Central memory CD8-positive, alpha-beta T cell (primary cell): Measurements from ENCODE around the gene CADPS2.

Source experiments
- ATAC-seq: fragments of 150-1000 bp; cut with Tn5 transposase; replicated peaks from 2 replicates; pipeline ENCODE4 v1.10.0; 2022; ENCODE audit warnings: mild to moderate bottlenecking, moderate FRiP score, moderate number of reproducible peaks; ENCODE audit not compliant: poor library complexity, severe bottlenecking; ENCODE audit errors: extremely low read depth
- DNase-seq, 2 donors: peaks; one replicate each; pipeline ENCODE4 v3.0.0; 2021; ENCODE audit warnings: low spot score in 2 of 2
- H3K27ac Mint-ChIP-seq: one replicate; pipeline ENCODE4 v1.8.0; 2022; ENCODE audit warnings: low read depth, mild to moderate bottlenecking, moderate library complexity, mixed read lengths
- H3K27me3 Mint-ChIP-seq: one replicate; pipeline ENCODE4 v1.8.0; 2022; ENCODE audit warnings: mixed read lengths
- H3K36me3 Mint-ChIP-seq: one replicate; pipeline ENCODE4 v1.8.0; 2022; ENCODE audit warnings: mild to moderate bottlenecking, moderate library complexity, mixed read lengths; ENCODE audit not compliant: insufficient read depth
- H3K4me1 Mint-ChIP-seq: one replicate; pipeline ENCODE4 v1.8.0; 2022; ENCODE audit warnings: mixed read lengths
- H3K4me3 Mint-ChIP-seq: one replicate; pipeline ENCODE4 v1.8.0; 2022; ENCODE audit warnings: mild to moderate bottlenecking, moderate library complexity, mixed read lengths
- H3K9me3 Mint-ChIP-seq: one replicate; pipeline ENCODE4 v1.8.0; 2022; ENCODE audit warnings: mixed read lengths

Gene CADPS2

GRCh38 chr7:122629412-122629953, 256.8 kb downstream of the CADPS2 start:
- no peak overlapping the region for H3K4me3 Mint-ChIP-seq
- no peak for DNase-seq
- H3K27ac Mint-ChIP-seq: no peak overlapping the region
- no peak for ATAC-seq
- H3K27me3 Mint-ChIP-seq: no peaks in the 10 kb centered on the region
- no peaks in the 10 kb centered on the region for H3K4me1 Mint-ChIP-seq
- H3K36me3 Mint-ChIP-seq: no peaks in the 10 kb centered on the region
- H3K9me3 Mint-ChIP-seq: peaks cover 21% of the 10 kb centered on the region

GRCh38 chr7:122628651-122629411, 257.4 kb downstream of the CADPS2 start:
- ATAC-seq (no peak), DNase-seq (no peak)
- Mint-ChIP-seq H3K27me3 (no peaks in the 10 kb centered on the region), H3K4me1 (no peaks in the 10 kb centered on the region), H3K9me3 (peaks cover 25% of the 10 kb centered on the region), H3K27ac (no peak overlapping the region), H3K36me3 (no peaks in the 10 kb centered on the region), H3K4me3 (no peak overlapping the region)

- DNase-seq (no peak), ATAC-seq (no peak)
- Mint-ChIP-seq H3K4me3 (no peak overlapping the region), H3K9me3 (peaks cover 25% of the 10 kb centered on the region), H3K27me3 (no peaks in the 10 kb centered on the region), H3K27ac (no peak overlapping the region), H3K36me3 (no peaks in the 10 kb centered on the region), H3K4me1 (no peaks in the 10 kb centered on the region)
These were observed 259.5 kb downstream of the CADPS2 start for GRCh38 chr7:122626785-122627184.

GRCh38 chr7:122622682-122623081, 263.6 kb downstream of the CADPS2 start:
- no peak overlapping the region for H3K4me3 Mint-ChIP-seq
- H3K27me3 Mint-ChIP-seq: no peaks in the 10 kb centered on the region
- H3K36me3 Mint-ChIP-seq: no peaks in the 10 kb centered on the region
- peaks cover 15% of the 10 kb centered on the region for H3K9me3 Mint-ChIP-seq
- no peaks in the 10 kb centered on the region for H3K4me1 Mint-ChIP-seq
- no peak for DNase-seq
- H3K27ac Mint-ChIP-seq: no peak overlapping the region
- no peak for ATAC-seq

- Mint-ChIP-seq H3K4me3 (no peak overlapping the region), H3K36me3 (no peaks in the 10 kb centered on the region), H3K9me3 (peaks cover 5% of the 10 kb centered on the region), H3K4me1 (no peaks in the 10 kb centered on the region), H3K27me3 (no peaks in the 10 kb centered on the region), H3K27ac (no peak overlapping the region)
- ATAC-seq (no peak), DNase-seq (no peak)
These were observed 266.6 kb downstream of the CADPS2 start for GRCh38 chr7:122619664-122620063.

- Mint-ChIP-seq H3K4me3 (no peak overlapping the region), H3K27ac (no peak overlapping the region), H3K9me3 (no peaks in the 10 kb centered on the region), H3K27me3 (no peaks in the 10 kb centered on the region), H3K4me1 (no peaks in the 10 kb centered on the region), H3K36me3 (no peaks in the 10 kb centered on the region)
- DNase-seq (no peak), ATAC-seq (no peak)
These were observed 267.6 kb downstream of the CADPS2 start for GRCh38 chr7:122618585-122619189.

GRCh38 chr7:122616951-122617350, 269.3 kb downstream of the CADPS2 start:
- H3K4me1 Mint-ChIP-seq: no peaks in the 10 kb centered on the region
- no peaks in the 10 kb centered on the region for H3K36me3 Mint-ChIP-seq

GRCh38 chr7:122605929-122606328, 280.3 kb downstream of the CADPS2 start:
- H3K27me3 Mint-ChIP-seq: no peaks in the 10 kb centered on the region
- DNase-seq: no peak
- H3K4me1 Mint-ChIP-seq: no peaks in the 10 kb centered on the region
- no peaks in the 10 kb centered on the region for H3K36me3 Mint-ChIP-seq
- ATAC-seq: no peak
- H3K27ac Mint-ChIP-seq: no peak overlapping the region
- no peak overlapping the region for H3K4me3 Mint-ChIP-seq
- H3K9me3 Mint-ChIP-seq: peaks cover 15% of the 10 kb centered on the region

More at GRCh38 chr7:122616951-122617350, 269.3 kb downstream of the CADPS2 start:
- H3K27ac Mint-ChIP-seq: no peak overlapping the region
- DNase-seq: no peak
- ATAC-seq: no peak
- H3K9me3 Mint-ChIP-seq: no peaks in the 10 kb centered on the region
- no peaks in the 10 kb centered on the region for H3K27me3 Mint-ChIP-seq
- H3K4me3 Mint-ChIP-seq: no peak overlapping the region

GRCh38 chr7:122604251-122604650, 282.0 kb downstream of the CADPS2 start:
- Mint-ChIP-seq H3K36me3 (no peaks in the 10 kb centered on the region), H3K9me3 (peaks cover 18% of the 10 kb centered on the region), H3K27ac (no peak overlapping the region), H3K4me1 (no peaks in the 10 kb centered on the region), H3K4me3 (no peak overlapping the region), H3K27me3 (no peaks in the 10 kb centered on the region)
- ATAC-seq (no peak), DNase-seq (no peak)

GRCh38 chr7:122602800-122603199, 283.5 kb downstream of the CADPS2 start:
- H3K27me3 Mint-ChIP-seq: no peaks in the 10 kb centered on the region
- ATAC-seq: no peak
- H3K9me3 Mint-ChIP-seq: peaks cover 26% of the 10 kb centered on the region
- H3K36me3 Mint-ChIP-seq: no peaks in the 10 kb centered on the region
- H3K4me1 Mint-ChIP-seq: no peaks in the 10 kb centered on the region
- H3K27ac Mint-ChIP-seq: no peak overlapping the region
- H3K4me3 Mint-ChIP-seq: no peak overlapping the region
- no peak for DNase-seq

- H3K27ac Mint-ChIP-seq: no peak overlapping the region
These were observed 285.6 kb downstream of the CADPS2 start for GRCh38 chr7:122600630-122601029.

GRCh38 chr7:122600042-122600441, 286.2 kb downstream of the CADPS2 start:
- no peak for ATAC-seq

More at GRCh38 chr7:122600630-122601029, 285.6 kb downstream of the CADPS2 start:
- H3K4me1 Mint-ChIP-seq: no peaks in the 10 kb centered on the region
- no peaks in the 10 kb centered on the region for H3K36me3 Mint-ChIP-seq
- no peak for ATAC-seq
- peaks cover 23% of the 10 kb centered on the region for H3K9me3 Mint-ChIP-seq
- no peaks in the 10 kb centered on the region for H3K27me3 Mint-ChIP-seq
- no peak for DNase-seq
- no peak overlapping the region for H3K4me3 Mint-ChIP-seq

GRCh38 chr7:122597277-122597676, 289.0 kb downstream of the CADPS2 start:
- H3K36me3 Mint-ChIP-seq: no peaks in the 10 kb centered on the region

More at GRCh38 chr7:122600042-122600441, 286.2 kb downstream of the CADPS2 start:
- no peaks in the 10 kb centered on the region for H3K36me3 Mint-ChIP-seq
- no peak for DNase-seq
- H3K4me3 Mint-ChIP-seq: no peak overlapping the region
- H3K27me3 Mint-ChIP-seq: no peaks in the 10 kb centered on the region
- peaks cover 23% of the 10 kb centered on the region for H3K9me3 Mint-ChIP-seq
- H3K4me1 Mint-ChIP-seq: no peaks in the 10 kb centered on the region
- no peak overlapping the region for H3K27ac Mint-ChIP-seq

More at GRCh38 chr7:122597277-122597676, 289.0 kb downstream of the CADPS2 start:
- Mint-ChIP-seq H3K27ac (no peak overlapping the region), H3K4me3 (no peak overlapping the region), H3K9me3 (peaks cover 24% of the 10 kb centered on the region), H3K27me3 (no peaks in the 10 kb centered on the region), H3K4me1 (no peaks in the 10 kb centered on the region)
- ATAC-seq (no peak), DNase-seq (no peak)
